Liver (tissue), 3 donors: Measurements from ENCODE around the gene SPC24.

Experiments
- EGR1 ChIP-seq, 2 donors: IDR thresholded peaks; 2 replicates each; pipeline ENCODE4 v1.6.1; 2016 to 2018; ENCODE audit warnings: antibody characterized with exemption in 2 of 2, low read depth in 2 of 2
- FOXA2 ChIP-seq: IDR thresholded peaks from 2 replicates; pipeline ENCODE4 v1.6.1; 2016; ENCODE audit warnings: antibody characterized with exemption
- RAD21 ChIP-seq, 2 donors: IDR thresholded peaks; 2 replicates each; pipeline ENCODE4 v1.6.1; 2016; ENCODE audit warnings: antibody characterized with exemption in 2 of 2, mild to moderate bottlenecking in 2 of 2
- TAF1 ChIP-seq: conservative IDR thresholded peaks from 2 replicates; pipeline ENCODE4 v1.6.1; 2016; ENCODE audit warnings: antibody characterized with exemption, mild to moderate bottlenecking
- YY1 ChIP-seq: IDR thresholded peaks from 2 replicates; pipeline ENCODE4 v1.6.1; 2016; ENCODE audit warnings: antibody characterized with exemption, mild to moderate bottlenecking
- TF ChIP-seq, protein P1 (sequence below): fragments of 150-350 bp; IDR thresholded peaks from 2 replicates; pipeline ENCODE4 v1.5.1; 2017; ENCODE audit warnings: improper control_type of control experiment, low read depth, low read length; ENCODE audit not compliant: missing input control
- TF ChIP-seq, protein P2 (sequence below): IDR thresholded peaks from 2 replicates; pipeline ENCODE4 v1.6.1; 2016; ENCODE audit warnings: antibody characterized with exemption, mild to moderate bottlenecking
- donor health status: healthy.
- donor health status: healthy.

DNA sequence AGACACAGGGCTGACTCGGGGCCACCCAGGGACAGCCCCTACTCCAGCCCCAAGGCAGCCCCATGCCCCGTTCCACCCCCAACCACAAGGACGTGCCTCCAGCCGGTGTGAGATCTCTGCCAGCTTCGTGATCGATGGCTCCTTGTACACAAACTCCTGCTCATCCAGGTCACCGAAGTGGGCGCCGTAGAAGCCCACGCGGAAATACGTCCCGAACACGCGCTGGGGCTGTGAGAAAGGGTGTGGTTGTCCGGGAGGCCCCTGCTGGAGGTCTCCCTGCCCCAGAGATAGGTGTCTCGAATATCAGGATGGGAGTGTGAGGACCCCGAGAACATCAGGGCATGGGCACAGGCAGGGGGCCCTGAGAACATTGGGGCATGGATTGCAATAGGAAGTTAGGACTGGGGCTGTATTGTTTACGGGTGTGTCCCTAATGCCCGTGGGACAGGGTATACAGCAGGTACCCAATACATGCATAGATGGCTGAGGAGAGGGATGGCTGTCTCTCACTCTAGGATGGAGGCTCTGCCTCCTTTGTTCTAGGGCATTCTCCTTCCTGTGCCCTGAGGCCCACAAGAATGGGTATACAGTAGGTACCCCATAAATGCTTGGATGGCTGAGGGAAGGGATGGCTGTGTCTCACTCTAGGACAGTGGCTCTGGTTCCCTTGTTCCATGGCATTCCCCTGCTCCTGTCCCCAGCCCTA lies 47.1 kb upstream of the SPC24 start:
- TF ChIP-seq RAD21 (IDR thresholded peaks at IDR 0.05) (no peak), FOXA2 (no peak), EGR1 (IDR thresholded peaks at IDR 0.05; ENCODE audit: low read depth in 2 of 2) (no peak), TAF1 (no peak), YY1 (no peak)
- TF ChIP-seq, protein P1, sequence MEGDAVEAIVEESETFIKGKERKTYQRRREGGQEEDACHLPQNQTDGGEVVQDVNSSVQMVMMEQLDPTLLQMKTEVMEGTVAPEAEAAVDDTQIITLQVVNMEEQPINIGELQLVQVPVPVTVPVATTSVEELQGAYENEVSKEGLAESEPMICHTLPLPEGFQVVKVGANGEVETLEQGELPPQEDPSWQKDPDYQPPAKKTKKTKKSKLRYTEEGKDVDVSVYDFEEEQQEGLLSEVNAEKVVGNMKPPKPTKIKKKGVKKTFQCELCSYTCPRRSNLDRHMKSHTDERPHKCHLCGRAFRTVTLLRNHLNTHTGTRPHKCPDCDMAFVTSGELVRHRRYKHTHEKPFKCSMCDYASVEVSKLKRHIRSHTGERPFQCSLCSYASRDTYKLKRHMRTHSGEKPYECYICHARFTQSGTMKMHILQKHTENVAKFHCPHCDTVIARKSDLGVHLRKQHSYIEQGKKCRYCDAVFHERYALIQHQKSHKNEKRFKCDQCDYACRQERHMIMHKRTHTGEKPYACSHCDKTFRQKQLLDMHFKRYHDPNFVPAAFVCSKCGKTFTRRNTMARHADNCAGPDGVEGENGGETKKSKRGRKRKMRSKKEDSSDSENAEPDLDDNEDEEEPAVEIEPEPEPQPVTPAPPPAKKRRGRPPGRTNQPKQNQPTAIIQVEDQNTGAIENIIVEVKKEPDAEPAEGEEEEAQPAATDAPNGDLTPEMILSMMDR, result no peak
- TF ChIP-seq, protein P2, sequence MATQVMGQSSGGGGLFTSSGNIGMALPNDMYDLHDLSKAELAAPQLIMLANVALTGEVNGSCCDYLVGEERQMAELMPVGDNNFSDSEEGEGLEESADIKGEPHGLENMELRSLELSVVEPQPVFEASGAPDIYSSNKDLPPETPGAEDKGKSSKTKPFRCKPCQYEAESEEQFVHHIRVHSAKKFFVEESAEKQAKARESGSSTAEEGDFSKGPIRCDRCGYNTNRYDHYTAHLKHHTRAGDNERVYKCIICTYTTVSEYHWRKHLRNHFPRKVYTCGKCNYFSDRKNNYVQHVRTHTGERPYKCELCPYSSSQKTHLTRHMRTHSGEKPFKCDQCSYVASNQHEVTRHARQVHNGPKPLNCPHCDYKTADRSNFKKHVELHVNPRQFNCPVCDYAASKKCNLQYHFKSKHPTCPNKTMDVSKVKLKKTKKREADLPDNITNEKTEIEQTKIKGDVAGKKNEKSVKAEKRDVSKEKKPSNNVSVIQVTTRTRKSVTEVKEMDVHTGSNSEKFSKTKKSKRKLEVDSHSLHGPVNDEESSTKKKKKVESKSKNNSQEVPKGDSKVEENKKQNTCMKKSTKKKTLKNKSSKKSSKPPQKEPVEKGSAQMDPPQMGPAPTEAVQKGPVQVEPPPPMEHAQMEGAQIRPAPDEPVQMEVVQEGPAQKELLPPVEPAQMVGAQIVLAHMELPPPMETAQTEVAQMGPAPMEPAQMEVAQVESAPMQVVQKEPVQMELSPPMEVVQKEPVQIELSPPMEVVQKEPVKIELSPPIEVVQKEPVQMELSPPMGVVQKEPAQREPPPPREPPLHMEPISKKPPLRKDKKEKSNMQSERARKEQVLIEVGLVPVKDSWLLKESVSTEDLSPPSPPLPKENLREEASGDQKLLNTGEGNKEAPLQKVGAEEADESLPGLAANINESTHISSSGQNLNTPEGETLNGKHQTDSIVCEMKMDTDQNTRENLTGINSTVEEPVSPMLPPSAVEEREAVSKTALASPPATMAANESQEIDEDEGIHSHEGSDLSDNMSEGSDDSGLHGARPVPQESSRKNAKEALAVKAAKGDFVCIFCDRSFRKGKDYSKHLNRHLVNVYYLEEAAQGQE, result no peak
